Colonic mucosa (tissue), 4 donors: ENCODE measurements around the gene INAFM2. TPM values are rescaled to one million over a fixed set of nuclear protein-coding genes. Genes with fewer than 3 reads are reported as not detected.

Experiments used
- DNase-seq: peaks from one replicate; pipeline ENCODE4 v3.0.0-alpha.2; 2020
- H3K27ac ChIP-seq: fragments of 200-600 bp; one replicate; pipeline ENCODE4 v1.8.0; 2021
- H3K27me3 ChIP-seq: fragments of 200-600 bp; one replicate; pipeline ENCODE4 v1.8.0; 2021
- H3K36me3 ChIP-seq: fragments of 200-600 bp; one replicate; pipeline ENCODE4 v1.8.0; 2021
- H3K4me1 ChIP-seq: fragments of 200-600 bp; one replicate; pipeline ENCODE4 v1.8.0; 2021; ENCODE audit warnings: mild to moderate bottlenecking
- H3K4me3 ChIP-seq: fragments of 200-600 bp; one replicate; pipeline ENCODE4 v1.8.0; 2021
- H3K9ac ChIP-seq, 2 donors: one replicate each; pipeline ENCODE4 v1.7.0; 2013; ENCODE audit warnings: control low read depth in 2 of 2, low read depth in 2 of 2, low read length in 2 of 2
- H3K9me3 ChIP-seq: fragments of 200-600 bp; one replicate; pipeline ENCODE4 v1.8.0; 2021
- intact Hi-C: fragments of 100-400 bp; cut with DNase I; formaldehyde crosslinking; loops from one replicate; pipeline ENCODE4 v1.14.1; 2022
- total RNA-seq, 2 donors: library from RNA; stranded (reverse); fragmentation: NEBNext Ultra II Directional in 1 of 2; extraction: Animal tissue kit (Norgen Biotek cat#: 25700) in 1 of 2; gene quantifications; one replicate each; pipeline ENCODE4 v1.2.1, GENCODE V29; 2021
- TF ChIP-seq, protein P1 (sequence below): fragments of 200-600 bp; IDR thresholded peaks from one replicate; pipeline ENCODE4 v1.8.0; 2022; ENCODE audit warnings: antibody characterized with exemption, mild to moderate bottlenecking
- donor health status: healthy.
- donor health status: DM: no; HTN: no; CAD: no.
- donor health status: DM: no; HTN: no; CAD: no.

The INAFM2 gene
- total RNA-seq, 2 donors from 2014 or later = 10.8 to 28.6 TPM

DNA sequence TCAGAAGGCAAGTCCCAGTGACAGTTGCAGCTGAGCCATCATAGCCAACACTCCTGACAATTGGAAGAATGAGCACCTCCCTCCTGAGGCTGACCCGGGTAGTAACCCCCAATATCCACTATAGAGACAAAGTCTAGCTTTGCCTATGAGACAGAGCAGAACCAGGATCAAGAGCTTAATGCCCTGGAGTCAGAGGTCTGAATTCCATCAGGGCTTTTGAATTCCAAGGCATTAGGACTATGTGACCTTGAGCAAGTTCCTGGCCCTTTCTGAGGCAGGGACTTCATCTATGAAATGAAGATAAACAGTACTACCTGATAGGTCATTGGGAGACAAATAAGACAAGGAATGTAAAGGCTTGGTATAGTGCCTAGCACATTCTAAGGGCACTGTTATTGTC, 3.1 kb upstream of the INAFM2 start:
- Histone ChIP-seq H3K36me3 (no peaks in the 10 kb centered on the region), H3K9me3 (no peaks in the 10 kb centered on the region), H3K27me3 (no peaks in the 10 kb centered on the region), H3K4me3 (no peak overlapping the region), H3K4me1 (peaks cover 5% of the 10 kb centered on the region), H3K27ac (no peak overlapping the region), H3K9ac (no peak overlapping the region)
- DNase-seq = no peak
- TF ChIP-seq, protein P1, sequence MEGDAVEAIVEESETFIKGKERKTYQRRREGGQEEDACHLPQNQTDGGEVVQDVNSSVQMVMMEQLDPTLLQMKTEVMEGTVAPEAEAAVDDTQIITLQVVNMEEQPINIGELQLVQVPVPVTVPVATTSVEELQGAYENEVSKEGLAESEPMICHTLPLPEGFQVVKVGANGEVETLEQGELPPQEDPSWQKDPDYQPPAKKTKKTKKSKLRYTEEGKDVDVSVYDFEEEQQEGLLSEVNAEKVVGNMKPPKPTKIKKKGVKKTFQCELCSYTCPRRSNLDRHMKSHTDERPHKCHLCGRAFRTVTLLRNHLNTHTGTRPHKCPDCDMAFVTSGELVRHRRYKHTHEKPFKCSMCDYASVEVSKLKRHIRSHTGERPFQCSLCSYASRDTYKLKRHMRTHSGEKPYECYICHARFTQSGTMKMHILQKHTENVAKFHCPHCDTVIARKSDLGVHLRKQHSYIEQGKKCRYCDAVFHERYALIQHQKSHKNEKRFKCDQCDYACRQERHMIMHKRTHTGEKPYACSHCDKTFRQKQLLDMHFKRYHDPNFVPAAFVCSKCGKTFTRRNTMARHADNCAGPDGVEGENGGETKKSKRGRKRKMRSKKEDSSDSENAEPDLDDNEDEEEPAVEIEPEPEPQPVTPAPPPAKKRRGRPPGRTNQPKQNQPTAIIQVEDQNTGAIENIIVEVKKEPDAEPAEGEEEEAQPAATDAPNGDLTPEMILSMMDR = no peak
- intact Hi-C loops = loop anchor here (5.0 kb wide), 2 partner anchors 47 to 102 kb away; no protein-coding TSS in a partner anchor

DNA sequence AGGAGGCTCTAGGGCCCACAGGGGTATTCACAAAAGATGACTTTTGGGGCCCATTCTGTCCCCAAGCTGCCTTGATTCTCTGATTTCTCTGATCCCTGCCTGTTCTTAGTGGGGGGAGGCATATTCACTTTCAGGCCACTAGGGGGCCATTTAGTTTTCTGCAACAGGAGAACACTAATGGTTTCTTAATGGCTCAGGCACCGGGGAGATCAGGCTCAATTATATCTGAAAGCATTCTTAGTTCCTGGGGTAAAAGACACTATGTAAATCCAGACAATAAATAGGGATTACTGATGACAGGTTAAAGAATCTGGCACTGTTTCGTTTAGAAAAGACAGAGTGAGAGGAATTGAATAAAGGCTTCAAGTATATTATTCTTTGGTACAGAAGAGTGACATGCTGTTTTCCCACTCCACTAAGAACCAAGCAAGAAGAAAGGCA, 2.5 kb upstream of the INAFM2 start:
- Histone ChIP-seq H3K36me3 (no peaks in the 10 kb centered on the region), H3K9ac (no peak overlapping the region), H3K9me3 (no peaks in the 10 kb centered on the region), H3K4me3 (no peak overlapping the region), H3K27ac (no peak overlapping the region), H3K4me1 (peaks cover 5% of the 10 kb centered on the region), H3K27me3 (no peaks in the 10 kb centered on the region)
- DNase-seq = peak; percentile 66
- intact Hi-C loops = loop anchor here (5.0 kb wide), 2 partner anchors 46 to 101 kb away; no protein-coding TSS in a partner anchor
- TF ChIP-seq, protein P1 = peak; percentile 88

DNA sequence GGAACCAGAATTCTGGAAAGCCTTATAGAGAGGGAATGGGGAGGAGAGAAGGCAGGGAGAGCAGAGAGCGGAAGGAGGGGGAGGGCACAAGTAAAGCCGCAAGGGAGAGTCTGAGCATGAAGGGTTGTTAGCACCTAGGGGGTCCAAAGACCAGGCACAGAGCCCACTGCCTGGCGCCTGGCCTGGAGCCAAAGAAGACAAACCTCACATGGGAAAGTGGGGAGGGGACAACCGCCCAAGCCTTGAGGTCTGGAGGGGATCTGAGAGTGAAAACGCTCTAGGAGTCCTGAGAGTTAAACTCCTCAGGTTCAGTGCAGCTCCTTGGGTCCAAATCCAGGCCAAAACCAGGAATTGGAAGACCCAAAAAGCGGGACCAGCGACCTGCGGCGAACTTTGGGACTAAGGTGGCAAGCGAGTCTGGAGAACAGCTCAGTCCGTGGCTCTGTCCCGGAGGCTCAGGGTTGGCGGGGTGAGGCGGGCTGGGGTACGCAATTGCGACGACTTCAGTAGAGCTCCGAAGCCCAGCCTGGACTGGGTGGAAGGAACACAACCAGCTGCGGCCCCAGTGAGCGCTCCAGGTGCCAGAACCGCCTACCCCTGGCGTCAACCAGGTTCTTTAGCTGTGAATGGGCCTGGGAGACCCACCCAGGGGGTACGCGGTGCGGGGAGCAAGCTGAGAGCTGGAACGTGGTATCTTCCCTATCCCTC, 807 bp upstream of the INAFM2 start:
- TF ChIP-seq, protein P1 = no peak
- Histone ChIP-seq H3K27ac (peak overlapping the region; percentile 63), H3K36me3 (no peaks in the 10 kb centered on the region), H3K27me3 (no peaks in the 10 kb centered on the region), H3K9ac (peak overlapping the region in 1 of 2 donors; percentile 70), H3K4me1 (peaks cover 5% of the 10 kb centered on the region), H3K9me3 (no peaks in the 10 kb centered on the region), H3K4me3 (peak overlapping the region; percentile 39)
- no peak for DNase-seq
- intact Hi-C loops = loop anchor here (5.0 kb wide), 2 partner anchors 45 to 100 kb away; no protein-coding TSS in a partner anchor

DNA sequence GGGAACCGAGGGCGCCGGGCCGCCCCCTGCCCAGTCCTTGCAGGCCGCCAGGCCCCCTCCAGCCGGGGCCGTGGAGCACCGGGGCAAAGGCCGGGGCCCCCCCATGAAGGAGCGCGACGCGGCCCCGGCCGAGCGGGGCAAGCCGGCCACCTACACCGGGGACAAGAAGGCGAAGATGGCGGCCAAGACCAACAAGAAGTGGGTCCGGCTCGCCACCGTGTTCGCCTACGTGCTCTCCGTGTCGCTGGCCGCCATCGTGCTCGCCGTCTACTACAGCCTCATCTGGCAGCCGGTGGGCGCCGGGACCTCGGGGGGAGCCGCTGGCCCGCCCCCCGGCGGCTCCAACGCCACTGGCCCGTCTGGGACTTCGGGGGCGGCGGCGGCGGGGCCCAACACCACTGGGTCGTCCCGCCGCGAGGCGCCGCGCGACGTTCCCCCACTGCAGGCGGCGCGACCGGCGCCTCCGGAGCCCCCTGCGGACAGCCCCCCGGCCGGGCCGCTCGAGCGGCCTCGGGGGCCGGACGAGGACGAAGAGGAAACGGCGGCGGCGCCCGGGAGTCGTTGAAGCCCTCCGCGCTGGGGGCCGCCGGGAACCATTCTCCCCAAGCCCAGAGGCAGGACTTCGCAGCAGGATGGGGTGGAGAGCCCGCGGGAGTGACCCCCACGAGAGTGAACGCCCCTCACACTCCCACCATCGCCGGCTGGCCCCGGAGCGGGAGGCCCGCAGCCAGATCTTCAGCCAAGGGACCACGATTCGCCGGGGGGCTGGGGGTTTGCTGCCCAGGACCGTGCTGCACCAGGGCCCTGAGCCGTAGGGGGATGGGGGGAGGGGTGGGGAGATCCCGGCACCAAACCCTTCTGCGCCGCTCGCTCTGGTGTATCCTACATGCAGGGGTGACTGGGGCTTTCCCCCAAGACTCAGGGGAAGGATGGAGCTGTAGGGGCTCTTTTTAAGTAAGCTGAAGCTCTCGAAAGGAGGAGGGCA, 753 bp downstream of the INAFM2 start:
- no peaks in the 10 kb centered on the region for H3K36me3 ChIP-seq
- no peaks in the 10 kb centered on the region for H3K9me3 ChIP-seq
- intact Hi-C loops = loop anchor here (5.0 kb wide), 2 partner anchors 43 to 98 kb away; no protein-coding TSS in a partner anchor
- peak overlapping the region; percentile 81 for H3K4me3 ChIP-seq
- peak overlapping the region; percentile 28 for H3K27ac ChIP-seq
- peaks cover 5% of the 10 kb centered on the region for H3K4me1 ChIP-seq
- TF ChIP-seq, protein P1 = no peak
- no peaks in the 10 kb centered on the region for H3K27me3 ChIP-seq
- no peak for DNase-seq
- H3K9ac ChIP-seq = peak overlapping the region; percentile 66 to 70

DNA sequence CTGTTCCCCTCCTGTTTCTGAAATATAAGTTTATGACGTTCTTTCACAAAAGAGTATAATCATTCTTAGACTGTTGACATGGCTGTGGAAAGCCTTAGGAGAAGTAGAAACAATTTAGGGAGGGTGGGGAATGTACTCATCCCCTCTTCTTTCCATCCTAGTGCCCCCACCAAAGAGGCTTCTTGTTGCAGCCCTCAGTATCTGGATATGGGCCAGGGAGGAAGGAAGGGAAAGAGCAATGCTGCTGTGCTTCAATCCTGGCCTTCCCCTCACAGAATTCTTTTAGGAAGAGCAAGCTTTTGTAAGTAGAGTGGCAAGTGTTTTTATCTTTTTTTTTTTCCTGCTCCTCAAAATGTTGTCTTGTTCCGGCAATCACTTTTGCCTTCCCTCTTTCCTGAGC, 1.7 kb downstream of the INAFM2 start:
- TF ChIP-seq, protein P1 = no peak
- Histone ChIP-seq H3K4me1 (peaks cover 5% of the 10 kb centered on the region), H3K36me3 (no peaks in the 10 kb centered on the region), H3K4me3 (peak overlapping the region; percentile 81), H3K27me3 (no peaks in the 10 kb centered on the region), H3K9me3 (no peaks in the 10 kb centered on the region), H3K27ac (peak overlapping the region; percentile 28), H3K9ac (peak overlapping the region; percentile 66 to 70)
- intact Hi-C loops = no loop called here
- no peak for DNase-seq
